ENCODE results near the gene GPM6B.

DNA sequence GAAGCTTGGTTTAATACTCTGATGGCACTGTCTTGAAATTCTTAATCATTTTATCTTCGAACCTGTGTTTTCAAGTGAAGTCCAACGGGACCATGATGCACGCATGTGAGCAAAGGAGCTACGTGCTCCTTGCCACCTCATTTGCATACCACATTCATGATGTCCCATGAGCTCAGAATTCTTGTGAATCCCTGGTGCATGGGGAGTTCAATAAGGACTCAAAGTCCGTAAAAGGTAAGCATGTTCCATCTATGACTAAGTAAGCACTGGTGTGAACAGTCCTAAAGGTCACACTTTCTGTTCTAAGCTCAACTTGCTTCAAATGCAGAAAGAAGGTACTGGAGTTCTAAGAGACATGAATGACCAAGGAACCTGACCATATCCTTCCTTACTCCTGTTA lies 13.1 kb upstream of the GPM6B start:
- TF ChIP-seq CTCF (conservative IDR thresholded peaks at IDR 0.05; ENCODE audit: low read length) (no peak), EZH2phosphoT487 (IDR thresholded peaks at IDR 0.05; ENCODE audit: borderline replicate concordance, low read depth, low read length) (no peak)
